Right lung (tissue), 10 donors: ENCODE measurements around the gene POF1B. TPM values are rescaled to one million over a fixed set of nuclear protein-coding genes. Genes with fewer than 3 reads are reported as not detected.
A peak's percentile ranks its signal among the peaks of the same experiment; 100 is the strongest.
"Not testable (repeated sequence)": the region's sequence is repeated elsewhere in the genome, so short reads cannot be mapped to it uniquely, and the experiment has no call there.

ENCODE experiments used
- DNase-seq, 2 donors: peaks; one replicate each; pipeline ENCODE4 v3.0.0-alpha.2; 2013
- long read RNA-seq, 8 donors: transcript quantifications; one replicate each; lab custom pipeline, GENCODE V29; 2026
- polyA plus RNA-seq, 5 donors: library from polyadenylated mRNA; unstranded; fragments of 120-200 nt; gene quantifications; one replicate each; pipeline versions ENCODE4 v1.2.1 to v1.2.3, GENCODE V29; 2013; ENCODE audit warnings: inconsistent platforms in 1 of 5, low replicate concordance in 1 of 5; ENCODE audit not compliant: insufficient read length in 5 of 5, insufficient read depth in 1 of 5

POF1B gene
- under 1 TPM; 0.25 to 0.42 (median 0.29) TPM for polyA plus RNA-seq
- long read RNA-seq, donor 1: 0 reads
- long read RNA-seq, donor 2: 0 reads
- long read RNA-seq, donor 3: 0 reads
- long read RNA-seq, donor 4: 0 reads
- long read RNA-seq, donor 5: 0 reads
- long read RNA-seq, donor 6: 0 reads
- long read RNA-seq, donor 7: 0 reads
- long read RNA-seq, donor 8: 0 reads

DNA sequence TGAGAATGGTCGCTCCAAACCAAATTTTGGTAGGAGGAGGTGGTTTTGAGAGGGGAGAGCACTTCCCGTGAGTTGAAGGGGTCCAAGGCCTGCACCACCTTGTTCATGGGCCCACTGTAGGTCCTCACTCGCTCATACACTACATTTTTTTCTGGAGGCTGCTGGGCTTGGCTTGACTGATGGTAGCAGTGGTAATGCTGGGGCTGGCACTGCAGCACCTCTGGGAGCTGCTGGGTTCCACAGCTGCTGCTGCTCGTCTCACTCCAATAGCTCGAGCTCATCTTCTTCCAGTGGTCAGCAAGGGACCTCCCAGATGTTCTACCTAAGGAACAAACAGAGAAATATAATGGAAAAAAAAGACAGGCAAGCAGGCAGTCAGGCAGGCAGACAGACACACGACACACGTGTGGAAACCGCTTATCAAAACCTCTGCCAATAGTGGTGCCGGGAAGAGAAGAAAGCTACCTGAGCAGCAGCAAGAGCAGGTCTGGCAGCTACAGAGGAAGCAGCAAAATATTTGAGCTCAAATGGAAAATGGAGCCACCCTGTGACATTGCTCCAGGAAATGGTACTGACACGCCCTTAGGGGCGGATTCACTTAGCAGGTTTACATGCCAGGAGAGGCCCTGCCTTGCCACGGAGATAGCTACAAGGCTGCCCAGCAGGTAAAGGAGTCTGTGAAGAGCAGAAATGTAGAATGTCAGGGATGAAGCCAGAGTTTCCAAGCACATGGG is at the start of gene POF1B:
Gene POF1B (minus strand): TSS at position 492 of the 734 bp plus-strand sequence. CDS start 211 bp downstream, at position 281.
- no peak for DNase-seq

DNA sequence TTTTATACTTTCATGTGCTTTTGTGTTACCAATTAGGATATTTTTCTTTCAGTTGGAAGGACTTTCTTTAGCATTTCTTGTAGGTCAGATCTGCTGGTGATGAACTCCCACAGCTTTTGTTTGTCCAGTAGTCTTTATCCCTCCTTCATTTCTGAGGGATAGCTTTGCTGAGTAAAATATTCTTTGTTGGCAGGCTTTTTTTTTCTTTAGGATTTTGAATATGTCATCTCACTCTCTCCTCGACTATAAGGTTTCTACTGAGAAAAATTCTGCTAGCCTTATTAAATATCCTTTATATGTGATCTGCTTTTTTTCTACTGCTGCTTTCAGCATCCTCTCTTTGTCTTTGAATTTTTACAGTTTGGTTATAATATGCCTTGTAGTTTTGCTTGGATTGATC is 49.6 kb upstream of the POF1B start:
- DNase-seq: no peak

DNA sequence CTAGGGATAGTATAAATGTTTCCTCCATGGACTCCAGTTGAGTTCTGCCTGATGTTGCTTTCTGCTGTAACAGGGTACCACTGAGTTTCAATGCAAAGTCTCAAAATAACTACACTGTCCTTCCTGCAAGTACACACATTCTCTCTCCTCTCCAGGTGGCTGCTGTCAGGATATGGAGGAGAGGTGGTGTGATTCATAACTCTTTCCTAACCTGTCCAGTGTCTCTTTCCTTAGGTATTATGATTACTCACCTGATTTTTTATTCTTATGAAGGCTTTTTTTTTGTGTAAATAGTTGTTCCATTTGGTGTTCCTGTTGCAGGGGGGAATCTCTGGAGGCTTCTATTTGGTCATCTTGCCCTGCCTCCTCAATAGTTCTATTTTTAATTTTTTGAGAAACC is 39.8 kb upstream of the POF1B start:
- DNase-seq: no peak

DNA sequence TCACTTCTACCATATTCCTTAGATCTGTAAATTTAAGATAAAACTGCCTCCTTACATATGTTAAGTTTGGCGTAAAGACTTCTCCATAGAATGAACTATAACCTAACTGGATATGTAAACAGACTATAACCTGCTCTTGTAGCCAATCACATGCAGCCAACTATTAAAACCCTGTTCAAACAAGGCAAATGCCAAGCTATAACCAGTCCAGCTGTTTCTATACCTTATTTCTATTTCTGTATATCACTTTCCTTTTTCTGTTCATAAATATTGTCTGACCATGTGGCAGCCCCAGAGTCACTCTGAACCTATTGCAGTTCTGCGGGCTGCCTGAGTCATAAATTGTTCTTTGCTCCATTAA is 12.4 kb upstream of the POF1B start:
- DNase-seq: no peak

DNA sequence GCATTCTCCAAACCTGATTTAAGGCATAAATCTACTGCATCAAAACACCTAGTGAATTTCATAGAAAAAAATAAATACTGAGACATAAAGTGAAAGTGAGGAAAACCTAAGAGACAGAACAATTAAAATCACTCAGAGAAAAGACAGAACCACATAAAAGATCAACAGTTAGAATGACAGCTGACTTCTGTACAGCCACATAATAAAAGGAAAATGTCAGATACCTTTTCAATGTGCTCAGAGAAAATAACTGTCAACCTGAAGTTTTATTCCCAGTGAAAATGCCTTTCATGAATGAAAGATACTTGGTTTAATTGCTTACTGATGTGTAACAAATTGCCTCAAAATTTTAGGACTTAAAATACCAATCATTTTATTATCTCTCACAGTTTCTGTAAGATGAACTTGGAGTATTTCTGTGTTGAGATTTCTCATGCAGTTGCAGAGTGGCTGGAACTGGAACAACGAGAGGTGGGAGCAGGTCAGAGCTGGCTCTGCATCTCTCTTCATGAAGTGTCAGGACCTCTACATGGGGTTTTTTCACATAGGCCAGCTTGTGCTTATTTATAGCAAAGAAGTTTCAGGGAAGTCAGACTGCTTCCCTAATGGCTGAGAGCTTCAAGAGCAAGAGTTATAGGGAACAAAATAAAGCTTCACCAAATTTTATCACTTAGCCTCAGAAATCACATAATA is 11.9 kb upstream of the POF1B start:
- DNase-seq: no peak

GRCh38 chrX:85381602-85382001 is 2.1 kb upstream of the POF1B start:
- no peak for DNase-seq

GRCh38 chrX:85378461-85378860 is 1.0 kb downstream of the POF1B start:
- DNase-seq: no peak

DNA sequence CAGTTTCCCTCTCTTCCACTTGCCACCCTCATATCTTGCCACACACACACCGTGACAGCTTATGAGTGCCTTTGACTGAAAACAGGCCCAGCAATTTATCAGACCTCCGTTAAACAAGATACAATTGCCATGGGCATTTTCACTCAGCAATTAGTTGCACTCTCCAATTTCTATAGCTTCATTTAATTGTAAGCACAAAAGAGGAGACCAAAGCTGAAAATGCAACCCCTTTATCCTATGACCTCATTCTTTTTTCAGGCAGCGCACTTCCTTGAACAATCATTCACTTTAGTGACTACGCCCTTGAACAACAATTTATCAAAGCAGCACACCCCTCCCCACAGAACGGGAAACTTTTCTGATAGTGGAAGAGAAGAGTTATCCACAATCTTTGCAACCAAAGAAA is 4.1 kb downstream of the POF1B start:
- DNase-seq: no peak

DNA sequence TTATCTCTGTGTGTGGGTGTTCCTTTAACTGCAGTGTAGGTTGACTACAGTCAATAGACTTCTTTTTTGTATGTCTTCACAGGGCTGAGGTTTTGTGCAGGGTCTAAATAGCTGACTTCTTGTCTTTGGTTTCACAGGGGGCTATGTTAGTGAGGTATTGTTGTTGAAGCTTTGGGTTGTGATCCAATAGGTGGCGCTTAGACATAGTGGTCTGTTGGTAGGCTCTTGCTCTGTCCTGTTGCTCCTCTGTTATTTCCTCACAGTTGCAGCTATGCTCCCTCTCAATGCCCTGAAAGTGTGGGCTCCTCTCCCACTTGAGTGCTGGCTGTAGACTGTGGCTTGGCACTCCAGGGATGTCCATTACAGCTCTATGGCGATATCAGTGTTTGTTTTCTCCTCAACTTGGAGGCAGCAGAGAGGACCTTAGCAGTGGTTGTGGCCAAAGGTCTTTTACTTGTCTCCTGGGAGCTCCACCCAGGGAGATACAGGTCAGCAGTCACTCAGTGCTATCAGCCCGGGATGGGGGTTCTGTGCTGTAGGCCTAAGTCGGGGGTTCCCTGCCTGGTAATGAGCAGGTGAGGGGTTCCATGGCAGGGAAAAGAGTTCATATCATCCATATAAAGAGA is 14.0 kb downstream of the POF1B start:
- no peak for DNase-seq

GRCh38 chrX:85359051-85359450 is 20.4 kb downstream of the POF1B start:
- no peak for DNase-seq

DNA sequence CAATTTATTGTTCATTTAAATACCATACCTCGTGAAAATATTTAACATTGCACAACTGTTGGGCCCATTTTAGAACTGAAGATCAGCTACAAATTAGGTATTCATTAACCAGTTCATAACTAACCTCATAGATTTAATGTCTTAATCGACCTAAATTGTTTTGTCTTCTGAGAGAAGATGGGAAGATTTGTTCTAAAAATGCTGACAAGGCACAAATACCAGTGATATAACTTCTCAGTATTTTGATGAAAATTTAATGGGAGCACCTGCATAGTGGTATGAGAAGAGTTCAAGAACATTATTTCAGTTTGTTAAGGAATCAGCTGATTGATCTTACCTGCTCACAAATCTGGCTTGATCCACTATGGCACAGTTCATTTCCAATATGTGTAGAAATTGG is 33.9 kb downstream of the POF1B start:
- no peak for DNase-seq

DNA sequence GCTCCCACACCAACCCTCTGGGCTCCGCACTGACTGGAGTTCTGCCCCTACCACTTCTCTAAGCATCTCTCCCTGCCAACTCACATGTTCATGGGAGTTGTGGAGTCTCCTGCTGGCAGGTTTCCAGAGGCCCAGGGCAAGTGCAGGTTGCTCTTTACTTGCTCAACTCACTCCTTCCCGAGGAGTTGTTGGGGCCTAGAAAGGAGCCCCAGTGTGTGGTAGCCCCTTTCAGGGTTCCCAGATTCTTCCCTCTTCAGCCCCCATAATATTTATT is 52.5 kb downstream of the POF1B start:
- no peak for DNase-seq

GRCh38 chrX:85326234-85327059 is 53.0 kb downstream of the POF1B start:
- no peak for DNase-seq

- not testable (repeated sequence) for DNase-seq
Observed at GRCh38 chrX:85311348-85311747, 68.1 kb downstream of the POF1B start.

DNA sequence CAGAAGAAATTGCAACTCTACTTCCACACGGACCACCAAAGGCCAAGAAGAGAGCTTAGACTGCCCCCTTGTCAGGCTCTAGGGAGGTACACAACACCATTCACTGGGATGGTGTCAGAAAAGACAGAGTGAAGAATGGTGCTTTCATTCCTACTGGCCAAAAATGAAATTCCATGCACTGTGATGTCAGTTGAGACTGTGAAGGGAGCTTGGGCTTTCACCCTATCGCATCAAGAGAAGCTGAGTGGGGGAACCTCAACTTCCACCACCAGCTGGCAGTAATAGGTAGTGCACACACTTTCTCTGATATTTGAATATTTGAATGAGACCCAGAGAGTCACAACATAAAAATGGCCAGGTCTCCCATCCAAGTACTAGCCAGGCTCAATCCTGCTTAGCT is 69.7 kb downstream of the POF1B start:
- DNase-seq: no peak

DNA sequence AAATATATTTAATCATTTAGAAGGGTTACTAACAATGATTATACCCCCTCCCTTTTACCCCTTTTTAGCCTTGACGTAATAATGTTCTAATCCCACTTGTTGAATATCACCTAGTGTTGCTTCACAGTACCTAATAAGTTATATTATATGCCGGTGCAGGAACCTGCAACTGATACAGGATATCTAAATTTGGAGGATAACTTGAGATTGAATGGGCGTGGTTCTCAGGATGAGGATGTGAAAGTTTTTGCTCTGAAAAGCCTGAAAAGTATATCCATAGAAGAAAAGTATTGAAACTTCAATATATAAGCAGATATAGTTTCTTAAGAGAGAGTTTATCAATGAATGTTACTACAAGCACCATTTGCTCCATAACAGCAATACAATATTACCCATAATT is 75.9 kb downstream of the POF1B start:
- DNase-seq: no peak

DNA sequence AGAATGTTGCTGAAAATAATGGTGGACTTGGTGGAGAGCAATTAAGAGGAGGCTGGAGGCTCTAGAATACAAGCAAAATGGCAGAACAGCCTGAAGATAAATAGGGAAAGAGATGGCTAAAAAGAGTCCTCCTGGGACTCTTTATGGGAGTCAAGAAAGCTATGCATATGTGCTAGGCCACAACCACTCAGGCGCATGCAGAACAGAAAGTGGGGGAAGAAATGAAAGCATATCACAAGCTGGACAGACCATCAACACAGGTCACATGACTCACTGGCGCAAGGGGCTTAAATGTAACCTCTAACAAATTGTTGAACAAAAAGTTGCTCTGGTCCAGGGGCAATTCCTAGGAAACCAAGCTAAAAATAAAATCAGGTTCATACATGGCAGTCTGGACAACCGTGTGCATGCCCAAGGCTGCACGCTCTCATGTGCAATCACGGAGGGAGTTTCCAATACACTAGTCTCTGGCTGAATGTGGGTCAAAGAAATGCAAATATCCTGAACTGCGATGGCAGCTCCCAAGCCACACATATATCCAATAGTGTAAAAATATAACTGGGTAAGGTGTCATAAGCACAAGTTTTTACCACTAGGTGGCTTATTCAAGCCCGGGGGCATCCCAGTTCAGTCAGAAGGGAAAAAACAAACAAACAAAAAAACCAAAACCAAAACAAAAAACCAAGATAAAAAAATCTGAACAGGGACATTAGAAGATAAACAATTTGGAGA is 90.3 kb downstream of the POF1B start:
- no peak for DNase-seq

DNA sequence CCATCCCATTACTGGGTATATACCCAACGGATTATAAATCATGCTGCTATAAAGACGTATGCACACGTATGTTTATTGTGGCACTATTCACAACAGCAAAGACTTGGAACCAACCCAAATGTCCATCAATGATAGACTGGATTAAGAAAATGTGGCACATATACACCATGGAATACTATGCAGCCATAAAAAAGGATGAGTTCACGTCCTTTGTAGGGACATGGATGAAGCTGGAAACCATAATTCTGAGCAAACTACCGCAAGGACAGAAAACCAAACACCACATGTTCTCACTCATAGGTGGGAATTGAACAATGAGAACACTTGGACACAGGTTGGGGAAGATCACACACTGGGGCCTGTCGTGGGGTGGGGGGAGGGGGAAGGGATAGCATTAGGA is 94.2 kb downstream of the POF1B start:
- not testable (repeated sequence) for DNase-seq

DNA sequence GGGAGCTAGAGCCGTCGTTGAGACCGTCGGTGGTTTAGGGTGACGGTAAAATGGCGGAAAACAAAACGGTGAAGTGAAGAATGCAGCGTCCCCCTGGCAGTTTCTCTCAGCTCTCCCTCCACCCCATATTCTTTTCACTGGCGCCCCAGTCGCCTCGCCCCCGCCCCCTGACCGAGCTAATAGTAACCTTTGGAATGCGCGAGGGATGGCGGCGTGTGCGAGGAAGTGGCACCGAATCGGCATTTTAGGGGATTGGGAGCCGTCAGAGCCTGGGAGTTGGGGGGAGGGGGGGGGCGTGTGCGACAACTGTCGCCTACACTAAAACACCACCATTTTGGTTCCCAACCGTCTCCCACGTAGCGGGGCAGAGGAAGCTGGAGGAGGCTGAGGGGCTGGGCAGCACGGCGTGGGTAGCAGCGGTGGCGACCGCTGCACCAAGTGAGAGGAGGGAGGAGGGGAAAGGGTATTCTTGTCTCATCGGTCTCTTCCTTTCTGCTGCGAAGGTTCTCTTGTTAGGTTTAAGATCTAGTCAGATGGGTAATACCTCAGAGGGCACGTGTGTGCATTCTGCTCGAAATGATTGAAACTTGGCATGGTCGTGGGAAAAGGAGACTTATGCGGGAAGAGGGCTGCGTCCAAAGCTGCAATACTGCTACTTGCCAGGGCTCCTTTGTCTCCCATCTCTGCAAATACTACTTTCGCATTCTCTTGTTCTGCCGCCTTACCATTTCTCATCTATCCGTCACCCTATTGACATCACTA is 134.8 kb downstream of the POF1B start:
- DNase-seq: peak; percentile 49 to 57

GRCh38 chrX:85243761-85244449 is 135.6 kb downstream of the POF1B start, which contains the start of the genes SATL1 and ZNF711:
Gene SATL1, minus strand, starts transcription at chrX:85243779. Its CDS starts 134,811 bp downstream, at chrX:85108968.
Gene ZNF711, plus strand, starts transcription at chrX:85243991. Its CDS starts 3,582 bp downstream, at chrX:85247573.
- peak; percentile 90 to 91 for DNase-seq
